ENCODE data around the gene ZNF75A. TPM values are rescaled to one million over a fixed set of nuclear protein-coding genes. Genes with fewer than 3 reads are reported as not detected.

ZNF75A gene
- total RNA-seq, 1 donor from 2014 or later = 21.4 TPM

Other genes with a start within 250 kb of the ZNF75A start
- 26.5 TPM for gene IL32, start 239.9 kb upstream of the ZNF75A start, total RNA-seq
- not detected for gene ZSCAN10, start 206.2 kb upstream of the ZNF75A start, total RNA-seq
- gene ZNF205, start 192.9 kb upstream of the ZNF75A start, total RNA-seq = 6.1 TPM
- 4.0 TPM for gene ZNF213, start 170.5 kb upstream of the ZNF75A start, total RNA-seq
- gene OR1F1, start 117.3 kb upstream of the ZNF75A start, total RNA-seq = not detected
- gene ZNF200, start 70.3 kb upstream of the ZNF75A start, total RNA-seq = 5.6 TPM
- 1.8 TPM for gene MEFV, start 48.9 kb upstream of the ZNF75A start, total RNA-seq
- 35.3 TPM for gene ZNF263, start 22.0 kb upstream of the ZNF75A start, total RNA-seq
- gene TIGD7, start 67 bp upstream of the ZNF75A start, total RNA-seq = 10.3 TPM
- gene OR2C1, start 50.4 kb downstream of the ZNF75A start, total RNA-seq = 0.30 TPM
- gene ZSCAN32, start 95.5 kb downstream of the ZNF75A start, total RNA-seq = 8.3 TPM
- gene ZNF174, start 95.7 kb downstream of the ZNF75A start, total RNA-seq = 5.7 TPM
- gene ZNF597, start 138.0 kb downstream of the ZNF75A start, total RNA-seq = 2.6 TPM
- 21.9 TPM for gene NAA60, start 138.2 kb downstream of the ZNF75A start, total RNA-seq
- not detected for gene C16orf90, start 190.0 kb downstream of the ZNF75A start, total RNA-seq
- 18.6 TPM for gene CLUAP1, start 195.5 kb downstream of the ZNF75A start, total RNA-seq

Measured in skin of body (tissue), 1 donor.